GM21390 (cell line): ENCODE results near the gene TNFRSF6B.

Source experiments
- ATAC-seq: cut with Tn5 transposase; IDR thresholded peaks from one replicate; pipeline ENCODE4 v1.9.1; 2021; ENCODE audit not compliant: unreplicated experiment

TNFRSF6B gene

DNA sequence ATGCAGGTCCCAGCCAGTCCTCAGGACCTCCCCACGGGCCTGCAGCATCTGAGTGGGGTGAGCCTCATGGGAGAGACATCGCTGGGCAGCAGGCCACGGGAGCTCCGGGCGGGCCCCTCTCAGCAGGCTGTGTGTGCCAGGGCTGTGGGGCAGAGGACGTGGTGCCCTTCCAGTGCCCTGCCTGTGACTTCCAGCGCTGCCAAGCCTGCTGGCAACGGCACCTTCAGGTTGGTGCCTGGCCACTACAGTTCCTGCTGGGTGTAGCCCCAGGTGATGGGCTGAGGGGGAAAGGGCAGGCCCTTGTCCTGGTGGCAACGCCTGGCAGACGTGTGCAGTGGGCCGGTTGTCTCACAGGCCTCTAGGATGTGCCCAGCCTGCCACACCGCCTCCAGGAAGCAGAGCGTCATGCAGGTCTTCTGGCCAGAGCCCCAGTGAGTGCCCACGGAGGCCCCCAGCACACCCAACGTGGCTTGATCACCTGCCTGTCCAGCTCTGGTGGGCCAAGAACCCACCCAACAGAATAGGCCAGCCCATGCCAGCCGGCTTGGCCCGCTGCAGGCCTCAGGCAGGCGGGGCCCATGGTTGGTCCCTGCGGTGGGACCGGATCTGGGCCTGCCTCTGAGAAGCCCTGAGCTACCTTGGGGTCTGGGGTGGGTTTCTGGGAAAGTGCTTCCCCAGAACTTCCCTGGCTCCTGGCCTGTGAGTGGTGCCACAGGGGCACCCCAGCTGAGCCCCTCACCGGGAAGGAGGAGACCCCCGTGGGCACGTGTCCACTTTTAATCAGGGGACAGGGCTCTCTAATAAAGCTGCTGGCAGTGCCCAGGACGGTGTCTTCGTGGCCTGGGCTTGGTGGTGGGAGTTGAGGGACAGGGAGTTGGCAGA lies 787 bp upstream of the TNFRSF6B start:
- no peak for ATAC-seq

DNA sequence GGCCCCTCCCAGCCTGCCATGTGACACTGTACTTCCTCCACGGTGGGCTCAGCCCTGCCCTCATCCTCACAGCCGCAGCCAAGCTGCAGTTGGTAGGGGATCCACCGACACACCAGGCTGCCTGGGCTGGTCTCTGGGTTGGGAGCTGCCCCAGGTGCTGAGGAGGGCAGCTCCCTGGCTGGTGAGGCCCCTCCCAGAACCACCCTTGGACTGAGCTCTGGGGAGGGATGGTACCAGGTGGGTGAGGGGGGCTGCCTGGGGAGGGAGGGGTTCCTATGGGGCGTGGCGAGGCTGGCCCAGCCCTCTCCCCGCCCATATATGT lies 185 bp upstream of the TNFRSF6B start:
- no peak for ATAC-seq

DNA sequence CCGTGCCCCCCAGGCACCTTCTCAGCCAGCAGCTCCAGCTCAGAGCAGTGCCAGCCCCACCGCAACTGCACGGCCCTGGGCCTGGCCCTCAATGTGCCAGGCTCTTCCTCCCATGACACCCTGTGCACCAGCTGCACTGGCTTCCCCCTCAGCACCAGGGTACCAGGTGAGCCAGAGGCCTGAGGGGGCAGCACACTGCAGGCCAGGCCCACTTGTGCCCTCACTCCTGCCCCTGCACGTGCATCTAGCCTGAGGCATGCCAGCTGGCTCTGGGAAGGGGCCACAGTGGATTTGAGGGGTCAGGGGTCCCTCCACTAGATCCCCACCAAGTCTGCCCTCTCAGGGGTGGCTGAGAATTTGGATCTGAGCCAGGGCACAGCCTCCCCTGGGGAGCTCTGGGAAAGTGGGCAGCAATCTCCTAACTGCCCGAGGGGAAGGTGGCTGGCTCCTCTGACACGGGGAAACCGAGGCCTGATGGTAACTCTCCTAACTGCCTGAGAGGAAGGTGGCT lies 960 bp downstream of the TNFRSF6B start:
- no peak for ATAC-seq

DNA sequence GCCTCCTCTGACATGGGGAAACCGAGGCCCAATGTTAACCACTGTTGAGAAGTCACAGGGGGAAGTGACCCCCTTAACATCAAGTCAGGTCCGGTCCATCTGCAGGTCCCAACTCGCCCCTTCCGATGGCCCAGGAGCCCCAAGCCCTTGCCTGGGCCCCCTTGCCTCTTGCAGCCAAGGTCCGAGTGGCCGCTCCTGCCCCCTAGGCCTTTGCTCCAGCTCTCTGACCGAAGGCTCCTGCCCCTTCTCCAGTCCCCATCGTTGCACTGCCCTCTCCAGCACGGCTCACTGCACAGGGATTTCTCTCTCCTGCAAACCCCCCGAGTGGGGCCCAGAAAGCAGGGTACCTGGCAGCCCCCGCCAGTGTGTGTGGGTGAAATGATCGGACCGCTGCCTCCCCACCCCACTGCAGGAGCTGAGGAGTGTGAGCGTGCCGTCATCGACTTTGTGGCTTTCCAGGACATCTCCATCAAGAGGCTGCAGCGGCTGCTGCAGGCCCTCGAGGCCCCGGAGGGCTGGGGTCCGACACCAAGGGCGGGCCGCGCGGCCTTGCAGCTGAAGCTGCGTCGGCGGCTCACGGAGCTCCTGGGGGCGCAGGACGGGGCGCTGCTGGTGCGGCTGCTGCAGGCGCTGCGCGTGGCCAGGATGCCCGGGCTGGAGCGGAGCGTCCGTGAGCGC lies 1.6 kb downstream of the TNFRSF6B start:
- no peak for ATAC-seq

GRCh38 chr20:63698739-63699465 lies 2.5 kb downstream of the TNFRSF6B start:
- ATAC-seq, result no peak

GRCh38 chr20:63699466-63700198 lies 3.2 kb downstream of the TNFRSF6B start:
- ATAC-seq, result no peak

GRCh38 chr20:63700199-63701050 lies 4.0 kb downstream of the TNFRSF6B start:
- ATAC-seq, result no peak

DNA sequence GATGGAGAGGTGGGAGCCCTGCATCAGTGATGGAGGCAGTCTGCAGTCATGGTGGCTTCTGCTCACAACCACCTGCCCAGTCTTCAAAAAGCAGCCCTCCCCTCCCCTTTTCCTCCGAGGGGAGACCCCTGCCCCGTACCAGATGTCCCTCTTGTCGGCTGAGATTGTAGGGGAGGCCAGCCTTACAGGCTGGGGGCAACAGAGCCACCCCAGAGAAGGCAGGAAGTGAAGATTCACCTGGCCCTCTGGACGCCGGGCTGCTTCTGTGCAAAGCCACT lies 4.5 kb downstream of the TNFRSF6B start:
- ATAC-seq, result no peak

DNA sequence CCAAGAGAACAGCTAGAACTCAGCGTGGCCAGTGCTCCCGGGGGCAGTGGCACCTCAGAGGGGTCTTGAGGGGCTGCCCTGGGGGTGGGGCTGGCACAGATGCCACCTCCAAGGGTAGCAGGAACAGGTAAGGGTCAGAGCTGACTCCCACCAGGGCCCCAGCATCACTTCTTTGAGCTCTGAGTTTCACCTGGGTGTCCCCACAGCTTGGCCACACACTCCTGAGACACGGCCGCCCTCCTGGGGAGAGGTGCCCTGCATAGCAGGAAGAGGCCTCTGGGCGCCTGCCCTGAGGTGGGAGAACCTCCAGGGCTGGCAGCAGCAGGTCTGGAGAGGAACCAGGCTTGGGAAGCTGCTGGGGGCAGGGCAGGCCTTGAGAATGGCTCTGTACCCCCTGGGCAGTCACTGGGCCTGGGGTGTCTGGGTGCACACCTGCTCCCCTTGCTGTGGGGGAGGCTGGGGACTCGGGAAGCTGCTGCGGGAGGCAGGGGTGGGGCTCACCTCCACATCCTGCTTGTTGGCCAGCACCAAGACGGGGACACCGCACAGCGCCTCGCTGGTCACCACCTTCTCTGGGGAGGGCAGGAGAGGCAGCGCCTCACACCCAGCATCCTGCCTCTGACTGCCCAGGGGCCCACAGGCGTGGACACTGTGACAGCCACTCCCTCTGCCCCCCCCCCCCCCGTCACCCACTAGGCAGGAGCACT lies 5.0 kb downstream of the TNFRSF6B start:
- no peak for ATAC-seq

GRCh38 chr20:63702036-63702665 lies 5.7 kb downstream of the TNFRSF6B start:
- ATAC-seq, result no peak

DNA sequence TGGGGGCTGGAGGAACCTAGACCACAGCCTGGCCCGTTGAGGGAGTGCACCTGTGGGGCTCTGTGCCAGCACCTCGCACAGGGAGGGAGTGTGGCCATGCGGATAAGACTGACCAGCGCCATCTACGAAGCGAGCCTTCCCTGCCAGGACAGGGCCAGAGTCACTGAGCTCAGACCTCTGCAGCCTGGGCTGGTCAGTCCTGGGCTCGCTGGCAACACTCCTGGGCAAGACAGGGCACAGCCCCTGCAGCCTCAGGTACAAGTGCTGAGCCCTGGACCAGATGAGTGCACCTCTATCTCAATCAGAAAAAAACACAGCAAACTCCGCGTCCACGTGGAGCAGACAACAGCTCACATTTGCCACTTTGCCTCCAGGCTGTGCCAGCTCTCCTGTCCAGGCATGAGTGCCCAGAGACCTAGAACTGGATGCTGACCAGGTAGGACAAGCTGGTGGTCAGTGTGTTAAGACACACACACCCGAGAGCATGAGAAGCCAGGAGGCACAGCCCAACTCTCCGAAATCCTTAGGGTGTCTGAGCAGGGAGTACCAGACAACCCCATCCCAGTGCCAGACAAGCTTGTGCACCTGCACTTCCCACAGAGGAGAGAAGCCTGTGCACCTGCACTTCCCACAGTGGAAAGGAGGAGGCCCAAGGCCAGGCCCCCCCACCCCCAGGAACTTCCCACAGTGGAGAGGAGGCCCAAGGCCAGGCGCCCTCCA lies 6.5 kb downstream of the TNFRSF6B start:
- ATAC-seq, result no peak

GRCh38 chr20:63703471-63703975 lies 7.1 kb downstream of the TNFRSF6B start:
- no peak for ATAC-seq

GRCh38 chr20:63703976-63704748 lies 7.7 kb downstream of the TNFRSF6B start:
- no peak for ATAC-seq

- ATAC-seq, result no peak
Measured at GRCh38 chr20:63704749-63705117, 8.3 kb downstream of the TNFRSF6B start.

DNA sequence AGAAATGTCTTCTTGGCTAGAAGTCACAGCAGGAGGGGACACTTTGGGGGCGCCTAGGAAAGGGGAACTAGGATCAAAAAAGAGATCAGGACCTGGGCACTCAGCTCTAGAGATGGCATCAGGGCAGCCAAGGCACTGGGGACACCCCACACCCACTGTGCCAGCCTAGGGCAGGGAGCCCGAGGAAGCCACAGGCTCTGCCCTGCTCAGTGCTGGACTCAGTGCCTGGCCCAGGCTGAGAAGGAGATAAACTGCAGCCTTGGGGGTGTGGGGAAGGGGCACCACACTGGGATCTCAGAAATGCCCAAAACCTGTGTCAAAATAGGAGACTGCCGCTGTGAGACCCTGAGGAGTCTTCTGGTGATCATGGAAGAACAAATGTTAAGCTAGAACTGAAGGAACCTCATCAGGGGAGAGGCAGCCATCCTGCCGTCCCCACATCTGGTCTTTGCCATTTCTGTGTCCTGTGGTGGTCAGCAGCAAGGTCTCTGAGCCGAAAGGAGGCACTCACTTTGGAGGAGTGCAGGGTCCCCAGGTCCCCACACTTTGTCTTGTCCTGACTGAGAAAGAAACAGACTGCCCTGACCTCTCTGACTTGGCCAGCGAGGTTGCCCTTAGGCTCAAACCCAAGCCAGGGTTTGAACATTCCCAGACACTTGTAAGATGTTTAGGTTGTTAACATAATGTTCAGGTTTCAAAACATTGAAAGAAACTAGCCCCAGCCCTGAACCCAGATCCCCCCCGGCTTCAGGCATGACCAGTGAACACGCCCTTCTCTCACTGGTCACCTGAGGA lies 9.0 kb downstream of the TNFRSF6B start:
- no peak for ATAC-seq

DNA sequence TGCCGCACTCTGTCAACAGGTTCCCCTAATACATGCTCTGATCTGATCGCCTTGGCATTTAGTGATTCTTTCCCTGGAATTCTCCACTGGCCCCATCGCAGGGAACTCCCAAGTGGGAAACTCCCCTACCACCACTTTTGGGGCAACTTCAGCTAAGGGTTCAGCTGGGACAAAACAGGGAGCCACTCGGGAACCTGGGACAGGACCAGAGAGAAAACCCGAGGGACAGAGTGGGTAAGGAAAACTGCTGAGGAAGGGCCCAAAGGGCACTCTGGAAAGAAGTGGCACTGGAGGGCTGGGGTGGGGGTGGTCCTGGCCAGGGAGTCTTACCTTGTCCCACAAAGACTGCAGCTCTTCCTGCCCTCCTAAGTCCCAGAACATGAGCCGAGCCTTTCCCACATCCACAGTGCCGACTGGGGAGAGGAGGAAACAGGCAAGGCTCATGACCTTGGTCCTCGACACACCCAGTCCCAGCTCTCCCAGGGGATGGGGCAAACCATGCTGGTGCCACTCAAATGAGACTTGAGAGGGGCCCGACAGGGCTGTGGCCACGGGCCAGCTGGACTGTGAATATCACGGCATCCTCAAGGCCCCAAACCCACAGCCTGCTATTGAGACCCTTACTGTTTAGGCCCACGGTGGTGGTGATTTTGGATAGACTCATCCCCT lies 9.7 kb downstream of the TNFRSF6B start:
- no peak for ATAC-seq
